Stimulated activated CD4-positive, alpha-beta T cell treated with anti-CD3 and anti-CD28 coated beads, TNF-alpha, amount 100 ng/mL, for 24 hours (primary cell): Measurements from ENCODE around the gene NXF1.
"Not testable (repeated sequence)": the region's sequence is repeated elsewhere in the genome, so short reads cannot be mapped to it uniquely, and the experiment has no call there.

ENCODE experiments used
- DNase-seq, 3 experiments: peaks; one replicate each; pipeline ENCODE4 v3.0.0-alpha.2; 2020; ENCODE audit warnings: low read depth in 3 of 3

Gene NXF1

GRCh38 chr11:62805076-62805892 lies at the start of gene NXF1:
Gene NXF1, minus strand, starts transcription at chr11:62805440. Its CDS starts 84 bp downstream, at chr11:62805356.
- DNase-seq = peak; percentile 92 to 93 (median 93)

DNA sequence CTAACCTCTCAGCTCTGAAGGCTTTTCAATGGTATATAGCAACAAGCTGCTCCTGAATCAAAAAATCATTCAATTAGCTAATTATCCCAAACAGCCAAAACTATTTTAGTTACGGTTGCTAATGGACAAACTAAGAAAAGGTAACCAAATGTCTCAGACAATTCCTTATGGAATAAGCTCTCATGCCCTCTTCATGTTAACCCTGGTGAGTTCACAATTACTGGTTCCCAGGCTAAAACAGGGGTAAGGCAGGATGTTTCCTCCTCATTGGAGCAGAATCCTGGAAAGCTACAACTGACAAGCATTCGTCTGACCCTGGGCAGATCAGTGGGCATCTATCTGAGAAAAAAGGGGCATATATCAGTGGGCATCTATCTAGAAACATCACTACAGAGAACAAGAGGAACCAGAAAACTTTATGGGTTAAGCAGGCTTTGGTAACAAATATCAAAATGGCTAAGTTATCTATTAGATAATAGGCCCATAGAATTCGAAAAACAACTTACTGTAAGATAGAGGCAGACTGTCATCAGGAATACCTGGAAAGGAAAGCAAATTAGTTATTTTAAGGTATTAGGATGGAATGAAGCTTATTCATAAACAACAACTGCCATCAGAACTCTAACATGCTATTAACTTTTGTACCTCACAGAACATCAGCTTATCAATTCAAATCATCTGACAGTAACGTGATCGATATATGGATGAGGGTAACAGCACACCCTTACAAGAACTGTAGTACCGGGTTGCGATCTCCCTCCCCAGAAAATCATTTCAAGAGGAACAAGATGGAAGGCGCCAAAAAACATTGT lies 49.0 kb upstream of the NXF1 start:
- no peak for DNase-seq

GRCh38 chr11:62853279-62853965 lies 48.2 kb upstream of the NXF1 start:
- no peak for DNase-seq

DNA sequence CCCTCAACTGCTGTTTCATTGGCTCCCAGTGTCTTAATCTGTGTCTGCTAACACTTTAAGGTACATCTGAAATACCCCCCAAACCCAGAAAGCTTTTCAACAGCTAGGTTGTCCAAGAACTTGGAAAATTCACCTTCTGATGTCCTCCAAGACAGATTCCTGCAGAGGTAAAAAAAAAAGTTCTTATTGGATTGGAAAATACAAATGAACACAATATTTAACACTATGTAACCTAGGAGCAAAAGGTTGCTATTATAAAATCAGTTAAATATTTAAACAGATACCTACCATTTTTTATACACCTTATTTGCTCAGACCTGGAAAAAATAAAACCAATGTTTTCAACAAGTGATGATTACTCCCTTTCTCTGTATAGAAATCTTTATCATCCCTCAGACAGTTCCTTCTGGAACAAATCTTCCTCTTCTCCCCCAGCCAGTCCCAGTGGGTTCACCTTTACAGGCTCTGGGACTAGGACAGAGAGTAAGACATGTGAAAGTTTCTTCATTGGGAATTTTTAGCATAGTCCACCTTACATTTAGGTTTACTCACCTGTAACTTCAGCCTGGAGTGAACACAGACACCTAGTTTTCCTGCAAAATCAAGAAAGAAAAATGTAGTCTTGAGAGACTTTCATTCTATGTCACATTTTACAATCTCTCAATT lies 47.4 kb upstream of the NXF1 start:
- DNase-seq = no peak

DNA sequence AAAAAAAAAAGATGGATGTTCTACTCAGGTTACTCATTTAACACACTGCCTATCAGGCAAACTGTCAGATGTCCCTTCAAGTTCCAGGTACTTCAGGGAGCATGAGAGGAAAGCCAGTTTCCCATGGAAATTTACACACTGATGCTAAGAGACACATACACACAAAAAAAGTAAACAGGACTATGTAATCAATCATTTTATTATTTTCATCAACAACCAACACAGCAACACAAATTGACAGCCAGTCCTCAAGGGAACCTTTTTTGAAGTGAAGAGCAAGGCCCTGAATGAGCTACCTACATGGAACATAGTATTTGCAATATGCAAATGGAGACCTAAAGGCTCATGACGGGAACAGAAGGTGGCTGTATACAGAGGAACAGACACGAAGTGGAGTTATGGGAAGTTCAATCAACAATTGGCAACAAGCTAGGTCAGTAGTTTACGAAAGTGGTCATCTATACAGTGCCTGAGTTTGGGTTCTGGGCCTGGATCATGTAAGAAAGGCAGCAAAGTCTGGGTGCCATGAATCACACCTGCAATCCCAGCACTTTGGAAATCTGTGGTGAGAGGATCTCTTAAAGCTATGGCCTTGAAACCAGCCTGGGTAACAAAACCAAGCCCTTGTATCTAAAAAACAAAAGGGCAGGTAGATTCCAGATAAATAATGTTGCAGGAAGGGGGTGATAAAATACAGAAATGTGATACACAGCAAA lies 46.7 kb upstream of the NXF1 start:
- no peak for DNase-seq

GRCh38 chr11:62850911-62851806 lies 45.9 kb upstream of the NXF1 start:
- DNase-seq = peak in 1 of 3 experiments; percentile 44

- no peak for DNase-seq
Measured at GRCh38 chr11:62847767-62848314, 42.6 kb upstream of the NXF1 start.

DNA sequence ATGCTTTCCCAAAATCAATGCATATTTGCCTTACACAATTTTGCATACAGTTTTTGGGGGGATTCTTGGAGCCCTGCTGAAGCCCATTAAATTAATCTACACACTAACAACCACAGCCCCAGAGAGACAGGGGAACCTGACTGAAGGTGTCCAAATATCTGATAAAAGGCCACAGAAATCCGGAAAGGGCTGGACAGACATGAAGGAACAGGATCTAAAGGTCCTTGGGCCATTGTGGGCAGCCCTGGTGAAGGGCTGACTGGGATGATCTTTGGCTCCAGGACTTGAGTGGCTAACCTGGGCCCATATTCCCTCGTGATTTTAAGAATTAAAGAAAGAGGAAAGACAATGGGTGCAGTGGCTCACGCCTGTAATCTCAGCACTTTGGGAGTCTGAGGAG lies 40.9 kb upstream of the NXF1 start:
- DNase-seq = no peak

GRCh38 chr11:62844154-62844553 lies 38.9 kb upstream of the NXF1 start:
- no peak for DNase-seq

DNA sequence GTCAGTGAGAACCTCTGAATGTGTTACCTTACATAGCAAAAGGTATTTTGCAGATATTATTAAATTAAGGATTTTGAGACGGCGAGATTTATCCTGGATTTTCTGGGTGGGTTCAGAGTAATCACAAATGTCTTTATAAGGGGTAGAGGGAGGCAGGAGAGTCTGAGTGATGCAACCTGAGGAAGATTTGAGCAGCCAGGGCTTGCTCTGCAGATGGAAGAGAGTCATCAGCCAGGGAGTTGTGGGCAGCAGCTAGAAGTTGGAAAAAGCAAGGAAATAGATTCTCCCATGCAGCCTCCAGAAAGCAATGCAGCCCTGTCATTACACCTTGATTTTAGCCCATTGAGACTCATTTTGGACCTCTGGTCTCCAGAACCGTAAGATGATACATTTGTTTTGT lies 38.2 kb upstream of the NXF1 start:
- no peak for DNase-seq

- not testable (repeated sequence) for DNase-seq
Measured at GRCh38 chr11:62842891-62843290, 37.7 kb upstream of the NXF1 start.

DNA sequence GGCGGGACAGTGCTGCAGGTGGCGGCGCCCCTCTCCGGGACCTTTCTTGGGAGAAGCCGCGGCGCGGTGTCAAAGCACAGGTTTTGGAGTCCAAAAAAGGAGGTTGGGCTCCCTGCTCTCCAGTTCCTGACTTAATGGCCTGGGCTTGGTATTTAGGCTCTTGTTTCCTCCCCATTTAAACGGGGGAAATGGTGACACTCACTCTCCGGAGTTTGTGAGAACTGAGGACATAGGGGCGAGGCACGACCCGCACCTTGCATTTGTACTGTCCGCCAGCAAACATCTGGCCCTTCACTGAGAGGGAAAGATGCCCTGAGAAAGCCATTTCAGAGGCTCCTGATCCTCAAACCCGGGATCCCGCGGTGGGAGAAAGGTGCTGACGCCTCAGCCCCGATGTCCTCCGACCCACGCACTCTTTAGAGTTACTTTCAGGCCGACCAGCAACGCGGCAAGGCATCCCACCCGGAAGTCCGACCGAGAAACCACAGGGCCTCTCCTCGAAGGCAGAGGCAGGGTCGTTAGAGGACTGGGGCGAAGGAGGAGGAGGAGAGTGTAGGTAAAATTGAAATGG lies 37.0 kb upstream of the NXF1 start:
- DNase-seq = peak in 1 of 3 experiments; percentile 47

GRCh38 chr11:62841361-62842170 lies 36.3 kb upstream of the NXF1 start:
- peak; percentile 68 to 79 (median 69) for DNase-seq

GRCh38 chr11:62840721-62841360 lies 35.6 kb upstream of the NXF1 start:
- peak; percentile 75 to 84 (median 82) for DNase-seq

- DNase-seq = peak; percentile 83 to 92 (median 86)
Measured at GRCh38 chr11:62839050-62839945, 34.1 kb upstream of the NXF1 start, which contains the start of gene WDR74. Gene WDR74, minus strand, starts transcription at chr11:62839590. Its CDS starts 20 bp downstream, at chr11:62839570.

GRCh38 chr11:62835336-62835735 lies 30.1 kb upstream of the NXF1 start:
- no peak for DNase-seq
